ENCODE data around the gene ABO. TPM values are rescaled to one million over a fixed set of nuclear protein-coding genes. Genes with fewer than 3 reads are reported as not detected.

ABO gene
- total RNA-seq, 6 experiments from 2014 or later, result 0.06 to 0.29 TPM; not detected in 4

Small RNAs within 50 kb of the gene (small RNA-seq; reads per million reads assigned to genes)
- 0 reads per million in 2 experiments for gene RF00019

Other genes starting within 250 kb of the ABO start
- 10 to 100 TPM; 18.4 to 30.5 (median 19.8) TPM for gene GTF3C5, start 244.2 kb downstream of the ABO start, total RNA-seq
- under 1 TPM in 4 of 6 experiments, not detected in 2; 0.19 to 0.35 (median 0.26) TPM for gene CEL, start 213.2 kb downstream of the ABO start, total RNA-seq
- 10 to 100 TPM in 1 of 6 experiments, 1 to 10 TPM in 5; 4.3 to 19.8 (median 5.7) TPM for gene RALGDS, start 154.0 kb downstream of the ABO start, total RNA-seq
- 1 to 10 TPM in 5 of 6 experiments, under 1 TPM in 1; 0.68 to 3.7 (median 1.9) TPM for gene GBGT1, start 111.3 kb downstream of the ABO start, total RNA-seq
- gene OBP2B, start 66.0 kb downstream of the ABO start, total RNA-seq, result not detected
- 1 to 10 TPM; 5.8 to 8.8 (median 7.6) TPM for gene SURF6, start 61.0 kb upstream of the ABO start, total RNA-seq
- gene MED22, start 72.9 kb upstream of the ABO start, total RNA-seq, result 10 to 100 TPM in 1 of 6 experiments, 1 to 10 TPM in 5; 5.9 to 14.5 (median 8.1) TPM
- 100 to 1,000 TPM; 529 to 851 (median 616) TPM for gene RPL7A, start 73.0 kb upstream of the ABO start, total RNA-seq
- gene SURF1, start 81.3 kb upstream of the ABO start, total RNA-seq, result 10 to 100 TPM; 37.4 to 68.8 (median 44.5) TPM
- gene SURF2, start 81.3 kb upstream of the ABO start, total RNA-seq, result 10 to 100 TPM in 2 of 6 experiments, 1 to 10 TPM in 4; 6.3 to 16.9 (median 8.2) TPM
- 100 to 1,000 TPM; 181 to 243 (median 213) TPM for gene SURF4, start 100.9 kb upstream of the ABO start, total RNA-seq
- gene STKLD1, start 101.2 kb upstream of the ABO start, total RNA-seq, result 1 to 10 TPM in 2 of 6 experiments, under 1 TPM in 3, not detected in 1; 0.43 to 2.6 (median 0.81) TPM
- 10 to 100 TPM in 5 of 6 experiments, 1 to 10 TPM in 1; 9.5 to 19.9 (median 12.0) TPM for gene REXO4, start 142.8 kb upstream of the ABO start, total RNA-seq
- gene ADAMTS13, start 147.2 kb upstream of the ABO start, total RNA-seq, result 10 to 100 TPM in 3 of 6 experiments, 1 to 10 TPM in 3; 8.1 to 27.7 (median 11.3) TPM
- 10 to 100 TPM; 23.5 to 39.8 (median 32.9) TPM for gene CACFD1, start 184.8 kb upstream of the ABO start, total RNA-seq
- 1 to 10 TPM in 5 of 6 experiments, under 1 TPM in 1; 0.88 to 6.8 (median 2.8) TPM for gene SLC2A6, start 203.9 kb upstream of the ABO start, total RNA-seq
- gene MYMK, start 249.8 kb upstream of the ABO start, total RNA-seq, result not detected